Thyroid gland (tissue), 4 donors: Measurements from ENCODE around the gene ZDHHC5. TPM values are rescaled to one million over a fixed set of nuclear protein-coding genes. Genes with fewer than 3 reads are reported as not detected.
A peak's percentile ranks its signal among the peaks of the same experiment; 100 is the strongest.
"Not testable (repeated sequence)": the region's sequence is repeated elsewhere in the genome, so short reads cannot be mapped to it uniquely, and the experiment has no call there.

Experiments used
- DNase-seq, 2 donors: peaks; one replicate each; pipeline ENCODE4 v3.0.0-alpha.2; 2019
- H3K27ac ChIP-seq, 3 donors: fragments of 200-600 bp; sonication (generic); 1 replicate in 2 of 3; 2 replicates in 1 of 3; pipeline ENCODE4 v1.5.1; 2016 to 2019; ENCODE audit warnings: mild to moderate bottlenecking in 1 of 3, moderate library complexity in 1 of 3
- H3K27me3 ChIP-seq: fragments of 200-600 bp; sonication (generic); one replicate; pipeline ENCODE4 v1.5.1; 2019
- H3K36me3 ChIP-seq, 2 donors: fragments of 200-600 bp; sonication (generic); one replicate each; pipeline ENCODE4 v1.5.1; 2016 to 2019
- H3K4me1 ChIP-seq, 2 donors: fragments of 200-600 bp; sonication (generic); one replicate each; pipeline ENCODE4 v1.5.1; 2017 to 2019
- H3K4me3 ChIP-seq, 3 donors: fragments of 200-600 bp; sonication (generic); replicated peaks in 1 of 3; 1 replicate in 2 of 3; 2 replicates in 1 of 3; pipeline ENCODE4 v1.5.1; 2016; ENCODE audit warnings: mild to moderate bottlenecking in 1 of 3
- H3K9me3 ChIP-seq: fragments of 200-600 bp; sonication (generic); one replicate; pipeline ENCODE4 v1.5.1; 2017
- POLR2A ChIP-seq, 2 donors: fragments of 450-650 bp; IDR thresholded peaks; one replicate each; pipeline ENCODE4 v1.6.1; 2017; ENCODE audit warnings: antibody characterized with exemption in 2 of 2, mild to moderate bottlenecking in 2 of 2, moderate library complexity in 1 of 2
- WGBS, 2 donors: methylation state at CpG; one replicate each; pipeline ENCODE4 v1.1.5; 2017; 5-methylcytosine and 5-hydroxymethylcytosine counted together
- intact Hi-C: fragments of 100-400 bp; cut with DNase I; formaldehyde crosslinking; loops from one replicate; pipeline ENCODE4 v1.15.1; 2023
- total RNA-seq, 4 donors: library from RNA; depleted of rRNA; stranded (reverse); fragments of >200 nt; gene quantifications; one replicate each; pipeline ENCODE4 v1.2.3, GENCODE V29; 2016
- TF ChIP-seq, protein P1 (sequence below), 6 experiments: fragments of 200-600 bp in 3 of 6; fragments of 450-650 bp in 3 of 6; sonication (generic) in 3 of 6; IDR thresholded peaks; one replicate each; pipeline ENCODE4 v1.5.1; 2016 to 2019; ENCODE audit warnings: antibody characterized with exemption in 6 of 6, mild to moderate bottlenecking in 2 of 6, inconsistent platforms in 1 of 6, moderate library complexity in 1 of 6

ZDHHC5 gene
- total RNA-seq, 4 donors from 2014 or later: 55.5 to 77.5 (median 71.6) TPM

DNA sequence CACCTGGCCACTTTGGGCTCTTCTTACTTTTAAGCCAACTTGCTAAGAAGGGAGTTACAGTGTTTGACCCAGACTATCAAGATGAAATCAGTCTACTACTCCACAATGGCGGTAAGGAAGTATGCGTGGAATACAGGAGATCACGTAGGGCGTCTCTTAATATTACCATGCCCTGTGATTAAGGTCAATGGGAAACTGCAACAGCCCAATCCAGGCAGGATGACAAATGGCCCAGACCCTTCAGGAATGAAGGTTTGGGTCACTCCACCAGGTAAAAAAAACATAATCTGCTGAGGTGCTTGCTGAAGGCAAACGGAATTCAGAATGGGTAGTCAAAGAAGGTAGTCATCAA is 17.2 kb upstream of the ZDHHC5 start:
- Histone ChIP-seq H3K36me3 (no peaks in the 10 kb centered on the region), H3K4me3 (no peak overlapping the region), H3K4me1 (peaks cover 21 to 45% of the 10 kb centered on the region in 2 donors), H3K27me3 (peaks cover 3% of the 10 kb centered on the region), H3K27ac (no peak overlapping the region), H3K9me3 (no peaks in the 10 kb centered on the region)
- DNase-seq: no peak
- intact Hi-C loops: no loop called here
- 53 to 57% methylated on average over 5 of the region's 5 CpGs for WGBS, 2 donors
- TF ChIP-seq POLR2A (IDR thresholded peaks at IDR 0.05): no peak
- TF ChIP-seq, protein P1, sequence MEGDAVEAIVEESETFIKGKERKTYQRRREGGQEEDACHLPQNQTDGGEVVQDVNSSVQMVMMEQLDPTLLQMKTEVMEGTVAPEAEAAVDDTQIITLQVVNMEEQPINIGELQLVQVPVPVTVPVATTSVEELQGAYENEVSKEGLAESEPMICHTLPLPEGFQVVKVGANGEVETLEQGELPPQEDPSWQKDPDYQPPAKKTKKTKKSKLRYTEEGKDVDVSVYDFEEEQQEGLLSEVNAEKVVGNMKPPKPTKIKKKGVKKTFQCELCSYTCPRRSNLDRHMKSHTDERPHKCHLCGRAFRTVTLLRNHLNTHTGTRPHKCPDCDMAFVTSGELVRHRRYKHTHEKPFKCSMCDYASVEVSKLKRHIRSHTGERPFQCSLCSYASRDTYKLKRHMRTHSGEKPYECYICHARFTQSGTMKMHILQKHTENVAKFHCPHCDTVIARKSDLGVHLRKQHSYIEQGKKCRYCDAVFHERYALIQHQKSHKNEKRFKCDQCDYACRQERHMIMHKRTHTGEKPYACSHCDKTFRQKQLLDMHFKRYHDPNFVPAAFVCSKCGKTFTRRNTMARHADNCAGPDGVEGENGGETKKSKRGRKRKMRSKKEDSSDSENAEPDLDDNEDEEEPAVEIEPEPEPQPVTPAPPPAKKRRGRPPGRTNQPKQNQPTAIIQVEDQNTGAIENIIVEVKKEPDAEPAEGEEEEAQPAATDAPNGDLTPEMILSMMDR (IDR thresholded peaks at IDR 0.05): no peak

GRCh38 chr11:57651408-57651807 is 16.5 kb upstream of the ZDHHC5 start:
- WGBS, 2 donors: 78 to 79% methylated on average over 7 of the region's 7 CpGs
- Histone ChIP-seq H3K4me1 (peaks cover 14 to 39% of the 10 kb centered on the region in 2 donors), H3K36me3 (no peaks in the 10 kb centered on the region), H3K27ac (no peak overlapping the region), H3K4me3 (no peak overlapping the region), H3K9me3 (no peaks in the 10 kb centered on the region), H3K27me3 (peaks cover 3% of the 10 kb centered on the region)
- TF ChIP-seq, protein P1 (IDR thresholded peaks at IDR 0.05): no peak
- TF ChIP-seq POLR2A (IDR thresholded peaks at IDR 0.05): no peak
- no peak for DNase-seq
- intact Hi-C loops: no loop called here

GRCh38 chr11:57652230-57652629 is 15.7 kb upstream of the ZDHHC5 start:
- H3K27ac ChIP-seq, H3K9me3 ChIP-seq, H3K4me3 ChIP-seq, DNase-seq, intact Hi-C loops, H3K36me3 ChIP-seq, H3K27me3 ChIP-seq: not testable (repeated sequence)
- WGBS, 2 donors: 82% methylated on average over 14 of the region's 14 CpGs
- H3K4me1 ChIP-seq: peaks cover 11 to 30% of the 10 kb centered on the region in 2 donors

DNA sequence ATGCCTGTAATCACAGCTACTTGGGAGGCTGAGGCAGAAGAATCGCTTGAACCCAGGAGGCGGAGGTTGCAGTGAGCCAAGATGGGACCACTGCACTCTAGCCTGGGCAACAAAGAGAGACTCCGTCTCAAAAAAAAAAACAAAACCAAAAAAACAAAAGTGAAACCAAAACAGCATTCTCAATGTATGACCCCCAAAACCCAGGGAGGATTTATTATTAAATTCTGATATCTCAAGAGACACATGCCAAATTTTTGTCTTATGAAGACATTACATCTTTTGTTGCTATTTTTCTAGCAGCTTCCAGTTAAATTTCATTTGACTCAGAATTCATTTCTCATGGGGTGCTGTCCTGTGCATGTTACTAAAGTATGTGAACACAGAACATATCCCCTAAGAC is 15.3 kb upstream of the ZDHHC5 start:
- Histone ChIP-seq H3K27me3 (peaks cover 3% of the 10 kb centered on the region), H3K4me1 (peaks cover 12 to 26% of the 10 kb centered on the region in 2 donors), H3K36me3 (no peaks in the 10 kb centered on the region), H3K4me3 (no peak overlapping the region), H3K27ac (no peak overlapping the region), H3K9me3 (no peaks in the 10 kb centered on the region)
- no peak for TF ChIP-seq POLR2A (IDR thresholded peaks at IDR 0.05)
- TF ChIP-seq, protein P1 (IDR thresholded peaks at IDR 0.05): no peak
- 57 to 68% methylated on average over 3 of the region's 3 CpGs for WGBS, 2 donors
- intact Hi-C loops: no loop called here
- DNase-seq: no peak

DNA sequence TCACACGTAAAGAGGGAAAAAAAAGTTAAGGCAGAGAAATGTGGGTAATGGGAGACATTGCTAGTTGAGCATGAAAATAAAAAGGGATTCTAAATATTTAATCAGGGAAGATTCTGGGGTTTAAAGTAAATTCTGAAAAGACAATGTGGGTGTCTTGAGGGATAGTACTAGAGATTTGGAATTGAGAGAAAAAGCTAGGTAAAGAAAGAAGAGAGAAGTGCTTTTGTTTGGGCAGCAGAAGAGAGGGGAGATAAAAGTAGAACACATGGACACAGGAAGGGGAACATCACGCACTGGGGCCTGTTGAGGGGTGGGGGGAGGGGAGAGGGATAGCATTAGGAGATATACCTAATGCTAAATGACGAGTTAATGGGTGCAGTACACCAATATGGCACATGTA is 14.8 kb upstream of the ZDHHC5 start:
- TF ChIP-seq, protein P1 (IDR thresholded peaks at IDR 0.05): no peak
- no peak for TF ChIP-seq POLR2A (IDR thresholded peaks at IDR 0.05)
- peaks cover 3% of the 10 kb centered on the region for H3K27me3 ChIP-seq
- H3K4me1 ChIP-seq: peaks cover 13 to 23% of the 10 kb centered on the region in 2 donors
- no peak overlapping the region for H3K4me3 ChIP-seq
- 19 to 38% methylated on average over 3 of the region's 3 CpGs for WGBS, 2 donors
- H3K36me3 ChIP-seq: no peaks in the 10 kb centered on the region
- no peak overlapping the region for H3K27ac ChIP-seq
- intact Hi-C loops: no loop called here
- DNase-seq: no peak
- no peaks in the 10 kb centered on the region for H3K9me3 ChIP-seq

DNA sequence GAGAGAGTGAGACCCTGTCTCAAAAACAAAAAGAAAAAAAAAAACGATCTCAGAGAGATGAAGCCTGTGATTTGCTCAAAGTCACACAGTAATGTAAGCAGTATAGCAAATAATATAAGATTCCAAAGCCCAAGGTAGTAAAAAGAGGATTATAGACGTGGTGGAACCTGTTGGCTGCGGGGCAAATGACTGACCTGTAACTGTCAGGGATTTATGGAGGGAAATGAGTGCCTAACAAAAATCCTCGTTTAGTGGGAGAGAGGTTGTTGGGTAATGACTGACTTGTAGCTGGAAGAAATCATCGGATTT is 11.1 kb upstream of the ZDHHC5 start:
- Histone ChIP-seq H3K4me3 (no peak overlapping the region), H3K27ac (peak overlapping the region; percentile 68 to 83 (median 76)), H3K9me3 (no peaks in the 10 kb centered on the region), H3K4me1 (peaks cover 8 to 12% of the 10 kb centered on the region in 2 donors), H3K27me3 (no peaks in the 10 kb centered on the region), H3K36me3 (peaks cover 19 to 22% of the 10 kb centered on the region in 2 donors)
- intact Hi-C loops: no loop called here
- DNase-seq: no peak
- WGBS, 2 donors: 32% methylated on average over 5 of the region's 5 CpGs
- TF ChIP-seq, protein P1 (IDR thresholded peaks at IDR 0.05): no peak
- no peak for TF ChIP-seq POLR2A (IDR thresholded peaks at IDR 0.05)
